C1 segment of cervical spinal cord (tissue), 14 donors: ENCODE data around the gene SULT1A2.
"Not testable (repeated sequence)": the region's sequence is repeated elsewhere in the genome, so short reads cannot be mapped to it uniquely, and the experiment has no call there.

Experiments
- DNase-seq, 14 donors: peaks; one replicate each; lab custom pipeline; 2025; lab: John Stamatoyannopoulos, UW

Gene SULT1A2

GRCh38 chr16:28596840-28597691 lies at the start of gene SULT1A2:
Gene SULT1A2, minus strand, starts transcription at chr16:28597050. Its CDS starts 1,120 bp downstream, at chr16:28595930.
- DNase-seq: no peak

- not testable (repeated sequence) for DNase-seq
Measured at GRCh38 chr16:28639959-28640358, 43.1 kb upstream of the SULT1A2 start.

GRCh38 chr16:28638359-28638758 lies 41.5 kb upstream of the SULT1A2 start:
- not testable (repeated sequence) for DNase-seq

GRCh38 chr16:28637765-28638164 lies 40.9 kb upstream of the SULT1A2 start, which contains the start of gene NPIPB8:
Gene NPIPB8, plus strand, starts transcription at chr16:28638065. Its CDS starts 296 bp downstream, at chr16:28638361.
- not testable (repeated sequence) for DNase-seq

GRCh38 chr16:28636093-28636823 lies 39.4 kb upstream of the SULT1A2 start:
- DNase-seq: not testable (repeated sequence)

GRCh38 chr16:28630905-28631304 lies 34.1 kb upstream of the SULT1A2 start:
- not testable (repeated sequence) for DNase-seq

GRCh38 chr16:28623172-28623711 lies 26.4 kb upstream of the SULT1A2 start:
- peak in 2 of 14 donors; percentile 17 to 67 for DNase-seq

- DNase-seq: not testable (repeated sequence)
Measured at GRCh38 chr16:28622532-28623171, 25.8 kb upstream of the SULT1A2 start.

GRCh38 chr16:28621481-28622155 lies 24.8 kb upstream of the SULT1A2 start:
- DNase-seq: no peak

- not testable (repeated sequence) for DNase-seq
Measured at GRCh38 chr16:28620316-28620715, 23.5 kb upstream of the SULT1A2 start.

GRCh38 chr16:28617874-28618273 lies 21.0 kb upstream of the SULT1A2 start:
- DNase-seq: no peak

GRCh38 chr16:28616636-28617035 lies 19.8 kb upstream of the SULT1A2 start:
- no peak for DNase-seq

GRCh38 chr16:28616224-28616577 lies 19.4 kb upstream of the SULT1A2 start:
- DNase-seq: not testable (repeated sequence)

- DNase-seq: peak in 2 of 14 donors; percentile 27 to 59
Measured at GRCh38 chr16:28615486-28616223, 18.8 kb upstream of the SULT1A2 start.

- DNase-seq: not testable (repeated sequence)
Measured at GRCh38 chr16:28614561-28614960, 17.7 kb upstream of the SULT1A2 start.

GRCh38 chr16:28613912-28614311 lies 17.1 kb upstream of the SULT1A2 start:
- DNase-seq: not testable (repeated sequence)

- not testable (repeated sequence) for DNase-seq
Measured at GRCh38 chr16:28612359-28613280, 15.8 kb upstream of the SULT1A2 start.

GRCh38 chr16:28610595-28611191 lies 13.8 kb upstream of the SULT1A2 start:
- DNase-seq: no peak
